Measurements from ENCODE around the gene PRKCE. TPM values are rescaled to one million over a fixed set of nuclear protein-coding genes. Genes with fewer than 3 reads are reported as not detected.

Gene PRKCE
- total and polyA plus RNA-seq, 7 experiments from 2014 or later = 1.4 to 37.9 (median 19.5) TPM

- no peak for ATAC-seq
- peak overlapping the region in 1 of 9 donors; percentile 54 for H3K27ac Mint-ChIP-seq
- intact Hi-C loops (cut with micrococcal nuclease) = no loop called here
- Histone ChIP-seq H3K27ac (ENCODE audit: low read depth, low read length) (no peak overlapping the region), H3K36me3 (ENCODE audit: control insufficient read depth in 2 of 3, insufficient read depth in 3 of 3, low read length in 3 of 3) (no peaks in the 10 kb centered on the region), H3K9me3 (ENCODE audit: control insufficient read depth in 2 of 3, low read length in 3 of 3) (no peaks in the 10 kb centered on the region), H3K4me3 (ENCODE audit: low read length) (no peak overlapping the region), H3K4me1 (ENCODE audit: control insufficient read depth in 2 of 2, insufficient read depth in 2 of 2, low read length in 2 of 2) (no peaks in the 10 kb centered on the region), H3K27me3 (ENCODE audit: control insufficient read depth in 2 of 2, insufficient read depth in 2 of 2, low read length in 2 of 2) (no peaks in the 10 kb centered on the region)
- H3K27me3 Mint-ChIP-seq = no peaks in the 10 kb centered on the region
- POLR2A ChIA-PET = no interaction called here
- no peak for DNase-seq
- H3K9me3 Mint-ChIP-seq = peaks cover 0 to 6% (median 0%) of the 10 kb centered on the region in 11 donors
- H3K36me3 Mint-ChIP-seq = peaks cover 0 to 45% (median 9%) of the 10 kb centered on the region in 5 donors
- peaks cover 0 to 37% (median 0%) of the 10 kb centered on the region in 7 donors for H3K4me1 Mint-ChIP-seq
- CTCF ChIA-PET = no interaction called here
- no peak overlapping the region for H3K4me3 Mint-ChIP-seq
Measured at GRCh38 chr2:45851111-45851510, 199.6 kb downstream of the PRKCE start.

GRCh38 chr2:45851576-45852304 lies 200.3 kb downstream of the PRKCE start:
- H3K36me3 ChIP-seq (ENCODE audit: control insufficient read depth in 2 of 3, insufficient read depth in 3 of 3, low read length in 3 of 3) = no peaks in the 10 kb centered on the region
- H3K27ac Mint-ChIP-seq = no peak overlapping the region
- no peak overlapping the region for H3K4me3 Mint-ChIP-seq
- peaks cover 0 to 35% (median 5%) of the 10 kb centered on the region in 7 donors for H3K4me1 Mint-ChIP-seq
- no peak overlapping the region for H3K4me3 ChIP-seq (ENCODE audit: low read length)
- DNase-seq = no peak
- peaks cover 0 to 6% (median 0%) of the 10 kb centered on the region in 11 donors for H3K9me3 Mint-ChIP-seq
- POLR2A ChIA-PET = no interaction called here
- no peak for ATAC-seq
- H3K4me1 ChIP-seq (ENCODE audit: control insufficient read depth in 2 of 2, insufficient read depth in 2 of 2, low read length in 2 of 2) = no peaks in the 10 kb centered on the region
- no peaks in the 10 kb centered on the region for H3K27me3 ChIP-seq (ENCODE audit: control insufficient read depth in 2 of 2, insufficient read depth in 2 of 2, low read length in 2 of 2)
- H3K27ac ChIP-seq (ENCODE audit: low read depth, low read length) = no peak overlapping the region
- no peaks in the 10 kb centered on the region for H3K9me3 ChIP-seq (ENCODE audit: control insufficient read depth in 2 of 3, low read length in 3 of 3)
- CTCF ChIA-PET = no interaction called here
- no peaks in the 10 kb centered on the region for H3K27me3 Mint-ChIP-seq
- peaks cover 0 to 42% (median 5%) of the 10 kb centered on the region in 5 donors for H3K36me3 Mint-ChIP-seq
- intact Hi-C loops (cut with micrococcal nuclease) = no loop called here

GRCh38 chr2:45852450-45853150 lies 201.1 kb downstream of the PRKCE start:
- no peaks in the 10 kb centered on the region for H3K27me3 ChIP-seq (ENCODE audit: control insufficient read depth in 2 of 2, insufficient read depth in 2 of 2, low read length in 2 of 2)
- H3K4me3 ChIP-seq (ENCODE audit: low read length) = no peak overlapping the region
- intact Hi-C loops (cut with micrococcal nuclease) = no loop called here
- peaks cover 0 to 6% (median 0%) of the 10 kb centered on the region in 11 donors for H3K9me3 Mint-ChIP-seq
- peaks cover 0 to 43% (median 4%) of the 10 kb centered on the region in 5 donors for H3K36me3 Mint-ChIP-seq
- CTCF ChIA-PET = no interaction called here
- H3K27me3 Mint-ChIP-seq = no peaks in the 10 kb centered on the region
- no peak for ATAC-seq
- peaks cover 0 to 37% (median 11%) of the 10 kb centered on the region in 7 donors for H3K4me1 Mint-ChIP-seq
- POLR2A ChIA-PET = no interaction called here
- H3K4me3 Mint-ChIP-seq = no peak overlapping the region
- H3K27ac ChIP-seq (ENCODE audit: low read depth, low read length) = no peak overlapping the region
- H3K27ac Mint-ChIP-seq = peak overlapping the region in 1 of 9 donors; percentile 40
- H3K9me3 ChIP-seq (ENCODE audit: control insufficient read depth in 2 of 3, low read length in 3 of 3) = no peaks in the 10 kb centered on the region
- peaks cover 0 to 2% of the 10 kb centered on the region in 2 donors for H3K4me1 ChIP-seq (ENCODE audit: control insufficient read depth in 2 of 2, insufficient read depth in 2 of 2, low read length in 2 of 2)
- DNase-seq = no peak
- no peaks in the 10 kb centered on the region for H3K36me3 ChIP-seq (ENCODE audit: control insufficient read depth in 2 of 3, insufficient read depth in 3 of 3, low read length in 3 of 3)

GRCh38 chr2:45855374-45855773 lies 203.9 kb downstream of the PRKCE start:
- Mint-ChIP-seq H3K4me3 (no peak overlapping the region), H3K27me3 (no peaks in the 10 kb centered on the region), H3K36me3 (peaks cover 0 to 29% (median 0%) of the 10 kb centered on the region in 5 donors), H3K27ac (peak overlapping the region in 1 of 9 donors; percentile 28), H3K4me1 (peaks cover 9 to 42% (median 32%) of the 10 kb centered on the region in 7 donors), H3K9me3 (peaks cover 0 to 5% (median 0%) of the 10 kb centered on the region in 11 donors)
- no peak for DNase-seq
- Histone ChIP-seq H3K4me1 (ENCODE audit: control insufficient read depth in 2 of 2, insufficient read depth in 2 of 2, low read length in 2 of 2) (peaks cover 0 to 19% of the 10 kb centered on the region in 2 donors), H3K36me3 (ENCODE audit: control insufficient read depth in 2 of 3, insufficient read depth in 3 of 3, low read length in 3 of 3) (no peaks in the 10 kb centered on the region), H3K9me3 (ENCODE audit: control insufficient read depth in 2 of 3, low read length in 3 of 3) (no peaks in the 10 kb centered on the region), H3K4me3 (ENCODE audit: low read length) (no peak overlapping the region), H3K27ac (ENCODE audit: low read depth, low read length) (no peak overlapping the region), H3K27me3 (ENCODE audit: control insufficient read depth in 2 of 2, insufficient read depth in 2 of 2, low read length in 2 of 2) (no peaks in the 10 kb centered on the region)
- CTCF ChIA-PET = no interaction called here
- intact Hi-C loops (cut with micrococcal nuclease) = no loop called here
- no peak for ATAC-seq
- POLR2A ChIA-PET = no interaction called here

- Mint-ChIP-seq H3K4me3 (peak overlapping the region in 1 of 10 donors; percentile 4), H3K4me1 (peaks cover 18 to 54% (median 44%) of the 10 kb centered on the region in 7 donors), H3K27ac (peak overlapping the region in 5 of 9 donors; percentile 0 to 85 (median 6)), H3K9me3 (no peaks in the 10 kb centered on the region), H3K27me3 (no peaks in the 10 kb centered on the region), H3K36me3 (peaks cover 0 to 19% (median 0%) of the 10 kb centered on the region in 5 donors)
- Histone ChIP-seq H3K4me3 (ENCODE audit: low read length) (no peak overlapping the region), H3K27me3 (ENCODE audit: control insufficient read depth in 2 of 2, insufficient read depth in 2 of 2, low read length in 2 of 2) (no peaks in the 10 kb centered on the region), H3K4me1 (ENCODE audit: control insufficient read depth in 2 of 2, insufficient read depth in 2 of 2, low read length in 2 of 2) (peaks cover 0 to 27% of the 10 kb centered on the region in 2 donors), H3K27ac (ENCODE audit: low read depth, low read length) (no peak overlapping the region), H3K9me3 (ENCODE audit: control insufficient read depth in 2 of 3, low read length in 3 of 3) (no peaks in the 10 kb centered on the region), H3K36me3 (ENCODE audit: control insufficient read depth in 2 of 3, insufficient read depth in 3 of 3, low read length in 3 of 3) (no peaks in the 10 kb centered on the region)
- intact Hi-C loops (cut with micrococcal nuclease) = no loop called here
- ChIA-PET POLR2A (interaction anchor here (0.5 to 1.1 kb wide), 2 partner anchors 206 to 1695 kb away, joined by 4 to 5 read pairs; no protein-coding TSS in a partner anchor), CTCF (interaction anchor here (0.6 kb wide), 1 partner anchor 192 kb away, joined by 3 read pairs; no protein-coding TSS in a partner anchor)
- DNase-seq = no peak
- ATAC-seq = no peak
Measured at GRCh38 chr2:45856391-45857274, 205.2 kb downstream of the PRKCE start.

- H3K36me3 Mint-ChIP-seq = peaks cover 0 to 16% (median 0%) of the 10 kb centered on the region in 5 donors
- POLR2A ChIA-PET = interaction anchor here (0.5 to 1.1 kb wide), 3 partner anchors 207 to 1696 kb away, joined by 3 to 5 read pairs (median 4); no protein-coding TSS in a partner anchor
Measured at GRCh38 chr2:45857275-45857609, 205.8 kb downstream of the PRKCE start.

More at GRCh38 chr2:45857275-45857609, 205.8 kb downstream of the PRKCE start:
- CTCF ChIA-PET = interaction anchor here (0.5 to 0.6 kb wide), 2 partner anchors 192 to 270 kb away, joined by 3 read pairs; no protein-coding TSS in a partner anchor
- ATAC-seq (no peak), DNase-seq (no peak)
- H3K9me3 Mint-ChIP-seq = no peaks in the 10 kb centered on the region
- H3K4me1 ChIP-seq (ENCODE audit: control insufficient read depth in 2 of 2, insufficient read depth in 2 of 2, low read length in 2 of 2) = peaks cover 0 to 31% of the 10 kb centered on the region in 2 donors
- H3K4me1 Mint-ChIP-seq = peaks cover 21 to 58% (median 50%) of the 10 kb centered on the region in 7 donors
- H3K27me3 ChIP-seq (ENCODE audit: control insufficient read depth in 2 of 2, insufficient read depth in 2 of 2, low read length in 2 of 2) = no peaks in the 10 kb centered on the region
- H3K36me3 ChIP-seq (ENCODE audit: control insufficient read depth in 2 of 3, insufficient read depth in 3 of 3, low read length in 3 of 3) = no peaks in the 10 kb centered on the region
- H3K27me3 Mint-ChIP-seq = no peaks in the 10 kb centered on the region
- no peaks in the 10 kb centered on the region for H3K9me3 ChIP-seq (ENCODE audit: control insufficient read depth in 2 of 3, low read length in 3 of 3)
- no peak overlapping the region for H3K4me3 Mint-ChIP-seq
- H3K4me3 ChIP-seq (ENCODE audit: low read length) = no peak overlapping the region
- H3K27ac Mint-ChIP-seq = peak overlapping the region in 4 of 9 donors; percentile 6 to 85 (median 60)
- no peak overlapping the region for H3K27ac ChIP-seq (ENCODE audit: low read depth, low read length)
- intact Hi-C loops (cut with micrococcal nuclease) = no loop called here
